Thymus (tissue), 11 donors: Measurements from ENCODE around the gene PGC. TPM values are rescaled to one million over a fixed set of nuclear protein-coding genes. Genes with fewer than 3 reads are reported as not detected.

Experiments used
- DNase-seq, 9 donors: peaks; one replicate each; pipeline ENCODE4 v3.0.0-alpha.2; 2013; ENCODE audit warnings: low spot score in 9 of 9, low read depth in 6 of 9, missing footprints in 1 of 9
- H3K27ac ChIP-seq, 2 donors: one replicate each; pipeline ENCODE4 v1.5.1; 2013; ENCODE audit warnings: control low read depth in 1 of 2, low read depth in 1 of 2, low read length in 1 of 2, mild to moderate bottlenecking in 1 of 2, moderate library complexity in 1 of 2
- H3K27me3 ChIP-seq, 2 donors: one replicate each; pipeline ENCODE4 v1.5.1; 2013; ENCODE audit warnings: low read length in 1 of 2; ENCODE audit not compliant: control insufficient read depth in 2 of 2, insufficient read depth in 1 of 2
- H3K36me3 ChIP-seq, 2 donors: one replicate each; pipeline ENCODE4 v1.5.1; 2013; ENCODE audit warnings: low read length in 1 of 2, mild to moderate bottlenecking in 1 of 2, moderate library complexity in 1 of 2; ENCODE audit not compliant: control insufficient read depth in 2 of 2, insufficient read depth in 2 of 2
- H3K4me1 ChIP-seq, 2 donors: one replicate each; pipeline ENCODE4 v1.5.1; 2013; ENCODE audit warnings: low read length in 2 of 2; ENCODE audit not compliant: control insufficient read depth in 2 of 2, insufficient read depth in 2 of 2
- H3K4me3 ChIP-seq, 2 donors: one replicate each; pipeline ENCODE4 v1.5.1; 2013; ENCODE audit warnings: low read length in 2 of 2, control low read depth in 1 of 2, mild to moderate bottlenecking in 1 of 2
- H3K9me3 ChIP-seq, 2 donors: one replicate each; pipeline ENCODE4 v1.5.1; 2013; ENCODE audit warnings: low read length in 1 of 2, mild to moderate bottlenecking in 1 of 2; ENCODE audit not compliant: control insufficient read depth in 2 of 2, insufficient read depth in 1 of 2
- WGBS: extraction: QIAGEN DNeasy Blood & Tissue Kit; methylation state at CpG from one replicate; pipeline ENCODE4 v1.1.7; 2013; 5-methylcytosine and 5-hydroxymethylcytosine counted together
- polyA plus RNA-seq: library from polyadenylated mRNA; stranded (reverse); fragments of 200-250 nt; gene quantifications from one replicate; pipeline ENCODE4 v1.2.3, GENCODE V29; 2013
- total RNA-seq: library from RNA; stranded (reverse); fragments of 120-200 nt; gene quantifications from one replicate; pipeline ENCODE4 v1.2.4, GENCODE V29; 2013
- donor health status: healthy.

PGC gene
- total and polyA plus RNA-seq, 2 donors, result 0.28 to 0.73 TPM

- Histone ChIP-seq H3K4me3 (no peak overlapping the region), H3K36me3 (peaks cover 12 to 21% of the 10 kb centered on the region in 2 donors), H3K27me3 (peaks cover 13 to 31% of the 10 kb centered on the region in 2 donors), H3K4me1 (peaks cover 10 to 21% of the 10 kb centered on the region in 2 donors), H3K27ac (no peak overlapping the region), H3K9me3 (no peaks in the 10 kb centered on the region)
- DNase-seq, result no peak
- WGBS, result 82% methylated on average over 6 of the region's 6 CpGs
These were observed 31.7 kb upstream of the PGC start for GRCh38 chr6:41778895-41779294.

GRCh38 chr6:41777551-41778285 is 30.5 kb upstream of the PGC start:
- H3K4me3 ChIP-seq, result no peak overlapping the region
- no peak for DNase-seq
- H3K27ac ChIP-seq, result no peak overlapping the region
- H3K27me3 ChIP-seq, result peaks cover 13 to 22% of the 10 kb centered on the region in 2 donors
- no peaks in the 10 kb centered on the region for H3K9me3 ChIP-seq
- H3K36me3 ChIP-seq, result peaks cover 12 to 21% of the 10 kb centered on the region in 2 donors
- WGBS, result 95% methylated on average over 5 of the region's 5 CpGs
- peaks cover 10 to 21% of the 10 kb centered on the region in 2 donors for H3K4me1 ChIP-seq

- H3K9me3 ChIP-seq, result no peaks in the 10 kb centered on the region
- H3K36me3 ChIP-seq, result peaks cover 32 to 43% of the 10 kb centered on the region in 2 donors
- no peak overlapping the region for H3K4me3 ChIP-seq
- H3K27me3 ChIP-seq, result peaks cover under 1 to 3% of the 10 kb centered on the region in 2 donors
- peaks cover 3 to 10% of the 10 kb centered on the region in 2 donors for H3K4me1 ChIP-seq
- 96% methylated on average over 13 of the region's 13 CpGs for WGBS
- no peak for DNase-seq
- no peak overlapping the region for H3K27ac ChIP-seq
These were observed 28.2 kb upstream of the PGC start for GRCh38 chr6:41775293-41775882.

GRCh38 chr6:41774841-41775240 is 27.6 kb upstream of the PGC start:
- Histone ChIP-seq H3K27me3 (no peaks in the 10 kb centered on the region), H3K27ac (no peak overlapping the region), H3K36me3 (peaks cover 35 to 47% of the 10 kb centered on the region in 2 donors), H3K9me3 (no peaks in the 10 kb centered on the region), H3K4me3 (no peak overlapping the region), H3K4me1 (peaks cover 3 to 8% of the 10 kb centered on the region in 2 donors)
- DNase-seq, result no peak
- WGBS, result 94% methylated on average over 3 of the region's 3 CpGs

GRCh38 chr6:41771058-41771983 is 24.1 kb upstream of the PGC start:
- DNase-seq, result no peak
- no peaks in the 10 kb centered on the region for H3K9me3 ChIP-seq
- no peak overlapping the region for H3K4me3 ChIP-seq
- peaks cover 0 to 10% of the 10 kb centered on the region in 2 donors for H3K4me1 ChIP-seq
- peaks cover 35 to 43% of the 10 kb centered on the region in 2 donors for H3K36me3 ChIP-seq
- H3K27me3 ChIP-seq, result no peaks in the 10 kb centered on the region
- WGBS, result 97% methylated on average over 29 of the region's 29 CpGs
- H3K27ac ChIP-seq, result no peak overlapping the region

- Histone ChIP-seq H3K36me3 (peaks cover 34 to 42% of the 10 kb centered on the region in 2 donors), H3K4me3 (no peak overlapping the region), H3K27ac (no peak overlapping the region), H3K9me3 (no peaks in the 10 kb centered on the region), H3K4me1 (peaks cover 0 to 10% of the 10 kb centered on the region in 2 donors), H3K27me3 (no peaks in the 10 kb centered on the region)
- WGBS, result 98% methylated on average over 30 of the region's 30 CpGs
- DNase-seq, result no peak
These were observed 23.3 kb upstream of the PGC start for GRCh38 chr6:41770381-41771057.

GRCh38 chr6:41769376-41769775 is 22.2 kb upstream of the PGC start:
- Histone ChIP-seq H3K4me3 (no peak overlapping the region), H3K4me1 (peaks cover 0 to 10% of the 10 kb centered on the region in 2 donors), H3K9me3 (no peaks in the 10 kb centered on the region), H3K27me3 (no peaks in the 10 kb centered on the region), H3K27ac (no peak overlapping the region), H3K36me3 (peaks cover 27 to 31% of the 10 kb centered on the region in 2 donors)
- DNase-seq, result no peak
- 98% methylated on average over 8 of the region's 8 CpGs for WGBS

GRCh38 chr6:41768545-41769308 is 21.5 kb upstream of the PGC start:
- peak in 1 of 9 donors; percentile 45 for DNase-seq
- H3K4me1 ChIP-seq, result peaks cover 0 to 10% of the 10 kb centered on the region in 2 donors
- WGBS, result 48% methylated on average over 10 of the region's 10 CpGs
- H3K9me3 ChIP-seq, result no peaks in the 10 kb centered on the region
- H3K4me3 ChIP-seq, result no peak overlapping the region
- H3K27me3 ChIP-seq, result no peaks in the 10 kb centered on the region
- peak overlapping the region; percentile 26 to 37 for H3K27ac ChIP-seq
- H3K36me3 ChIP-seq, result peaks cover 23 to 26% of the 10 kb centered on the region in 2 donors
